Liver (tissue), 9 donors: Measurements from ENCODE around the gene MAST2. TPM values are rescaled to one million over a fixed set of nuclear protein-coding genes. Genes with fewer than 3 reads are reported as not detected.
"Not testable (repeated sequence)": the region's sequence is repeated elsewhere in the genome, so short reads cannot be mapped to it uniquely, and the experiment has no call there.

ENCODE experiments used
- DNase-seq: peaks from one replicate; pipeline ENCODE4 v3.0.0-alpha.2; 2017; ENCODE audit warnings: low spot score
- H3K27ac ChIP-seq, 2 donors: one replicate each; pipeline ENCODE4 v1.7.0; 2013; ENCODE audit warnings: inconsistent platforms in 2 of 2, low read length in 2 of 2, control low read depth in 1 of 2, low read depth in 1 of 2, mild to moderate bottlenecking in 1 of 2
- H3K27me3 ChIP-seq, 4 donors: one replicate each; pipeline versions ENCODE4 v1.6.1 to v1.7.0; 2013; ENCODE audit warnings: low read length in 3 of 4, inconsistent platforms in 1 of 4, mild to moderate bottlenecking in 1 of 4, moderate library complexity in 1 of 4; ENCODE audit not compliant: control insufficient read depth in 4 of 4, insufficient read depth in 4 of 4
- H3K36me3 ChIP-seq, 4 donors: one replicate each; pipeline versions ENCODE4 v1.6.1 to v1.7.0; 2013; ENCODE audit warnings: low read length in 3 of 4, mild to moderate bottlenecking in 3 of 4, low read depth in 1 of 4, moderate library complexity in 1 of 4; ENCODE audit not compliant: control insufficient read depth in 4 of 4, insufficient read depth in 3 of 4
- H3K4me1 ChIP-seq, 4 donors: one replicate each; pipeline versions ENCODE4 v1.6.1 to v1.7.0; 2013; ENCODE audit warnings: low read length in 3 of 4, mild to moderate bottlenecking in 3 of 4, moderate library complexity in 1 of 4; ENCODE audit not compliant: control insufficient read depth in 4 of 4, insufficient read depth in 4 of 4
- H3K4me3 ChIP-seq, 3 donors: one replicate each; pipeline versions ENCODE4 v1.6.1 to v1.7.0; 2013; ENCODE audit warnings: low read length in 3 of 3, control low read depth in 1 of 3, low read depth in 1 of 3, mild to moderate bottlenecking in 1 of 3
- H3K9ac ChIP-seq, 2 donors: one replicate each; pipeline ENCODE4 v1.7.0; 2013; ENCODE audit warnings: low read length in 2 of 2, mild to moderate bottlenecking in 2 of 2, moderate library complexity in 2 of 2, control low read depth in 1 of 2, low read depth in 1 of 2
- H3K9me3 ChIP-seq, 4 donors: one replicate each; pipeline versions ENCODE4 v1.6.1 to v1.7.0; 2013; ENCODE audit warnings: low read length in 3 of 4; ENCODE audit not compliant: control insufficient read depth in 4 of 4
- ATF3 ChIP-seq: IDR thresholded peaks from 2 replicates; pipeline ENCODE4 v1.6.1; 2016; ENCODE audit warnings: antibody characterized with exemption
- CTCF ChIP-seq: fragments of 150-350 bp; IDR thresholded peaks from 2 replicates; pipeline ENCODE4 v1.5.1; 2017; ENCODE audit warnings: improper control_type of control experiment, low read depth, low read length; ENCODE audit not compliant: missing input control
- EGR1 ChIP-seq, 2 donors: IDR thresholded peaks; 2 replicates each; pipeline ENCODE4 v1.6.1; 2016 to 2018; ENCODE audit warnings: antibody characterized with exemption in 2 of 2, low read depth in 2 of 2
- FOXA1 ChIP-seq: IDR thresholded peaks from 2 replicates; pipeline ENCODE4 v1.6.1; 2016; ENCODE audit warnings: antibody characterized with exemption
- FOXA2 ChIP-seq: IDR thresholded peaks from 2 replicates; pipeline ENCODE4 v1.6.1; 2016; ENCODE audit warnings: antibody characterized with exemption
- HNF4A ChIP-seq, 2 donors: conservative IDR thresholded peaks; 2 replicates each; pipeline ENCODE4 v1.6.1; 2016; ENCODE audit warnings: antibody characterized with exemption in 2 of 2, mild to moderate bottlenecking in 2 of 2
- HNF4G ChIP-seq: IDR thresholded peaks from 2 replicates; pipeline ENCODE4 v1.6.1; 2016; ENCODE audit warnings: antibody characterized with exemption
- JUND ChIP-seq, 2 donors: IDR thresholded peaks; 2 replicates each; pipeline ENCODE4 v1.6.1; 2016; ENCODE audit warnings: antibody characterized with exemption in 2 of 2
- MAX ChIP-seq: IDR thresholded peaks from 2 replicates; pipeline ENCODE4 v1.6.1; 2016; ENCODE audit warnings: antibody characterized with exemption
- RAD21 ChIP-seq, 2 donors: IDR thresholded peaks; 2 replicates each; pipeline ENCODE4 v1.6.1; 2016; ENCODE audit warnings: antibody characterized with exemption in 2 of 2, mild to moderate bottlenecking in 2 of 2
- REST ChIP-seq: IDR thresholded peaks from 2 replicates; pipeline ENCODE4 v1.6.1; 2016; ENCODE audit warnings: antibody characterized with exemption, mild to moderate bottlenecking
- RXRA ChIP-seq, 2 donors: IDR thresholded peaks; 2 replicates each; pipeline ENCODE4 v1.6.1; 2017 to 2018; ENCODE audit warnings: antibody characterized with exemption in 2 of 2, mild to moderate bottlenecking in 1 of 2
- WGBS: extraction: QIAGEN DNeasy Blood & Tissue Kit; methylation state at CpG from one replicate; pipeline ENCODE4 v1.1.7; 2013; 5-methylcytosine and 5-hydroxymethylcytosine counted together
- polyA plus RNA-seq, 2 donors: library from polyadenylated mRNA; stranded (reverse) in 1 of 2; unstranded in 1 of 2; fragments of 200-250 nt in 1 of 2; fragments of >200 nt in 1 of 2; fragmentation: Nextera tagmentation in 1 of 2; extraction: Ambion mirVana in 1 of 2; gene quantifications; one replicate each; pipeline versions ENCODE4 v1.2.1 to v1.2.3, GENCODE V29; 2013 to 2015
- total RNA-seq, 2 donors: library from RNA; depleted of rRNA; stranded (reverse); fragments of >200 nt; gene quantifications; one replicate each; pipeline ENCODE4 v1.2.3, GENCODE V29; 2014
- donor health status: healthy.
- donor health status: healthy.
- donor health status: healthy.
- donor health status: healthy.
- donor health status: healthy.

Gene MAST2
- total and polyA plus RNA-seq, 4 donors, result 4.8 to 9.6 (median 5.7) TPM

GRCh38 chr1:45848714-45849113 lies 45.3 kb downstream of the MAST2 start:
- Histone ChIP-seq H3K27me3 (no peaks in the 10 kb centered on the region), H3K36me3 (peaks cover 0 to 2% (median 0%) of the 10 kb centered on the region in 4 donors), H3K4me1 (no peaks in the 10 kb centered on the region), H3K4me3 (no peak overlapping the region), H3K9ac (no peak overlapping the region), H3K9me3 (no peaks in the 10 kb centered on the region), H3K27ac (no peak overlapping the region)
- WGBS, result 96% methylated on average over 2 of the region's 2 CpGs
- no peak for DNase-seq
- TF ChIP-seq EGR1 (IDR thresholded peaks at IDR 0.05; ENCODE audit: low read depth in 2 of 2) (no peak), HNF4A (conservative IDR thresholded peaks at IDR 0.05) (no peak), JUND (IDR thresholded peaks at IDR 0.05) (no peak)

- Histone ChIP-seq H3K9me3 (no peaks in the 10 kb centered on the region), H3K9ac (no peak overlapping the region), H3K4me1 (no peaks in the 10 kb centered on the region), H3K36me3 (peaks cover 0 to 2% (median 0%) of the 10 kb centered on the region in 4 donors), H3K27ac (no peak overlapping the region), H3K27me3 (no peaks in the 10 kb centered on the region), H3K4me3 (no peak overlapping the region)
- TF ChIP-seq HNF4G, result no peak
- TF ChIP-seq FOXA2, result no peak
- no peak for TF ChIP-seq RXRA (IDR thresholded peaks at IDR 0.05)
- 98% methylated on average over 2 of the region's 2 CpGs for WGBS
- no peak for DNase-seq
Observed at GRCh38 chr1:45850017-45850416, 46.6 kb downstream of the MAST2 start.

- no peaks in the 10 kb centered on the region for H3K9me3 ChIP-seq
- TF ChIP-seq ATF3 (no peak), FOXA1 (no peak), RAD21 (IDR thresholded peaks at IDR 0.05) (peak in 1 of 2 donors; percentile 15), FOXA2 (no peak), RXRA (IDR thresholded peaks at IDR 0.05) (no peak)
- no peaks in the 10 kb centered on the region for H3K27me3 ChIP-seq
- H3K4me1 ChIP-seq, result no peaks in the 10 kb centered on the region
- no peak overlapping the region for H3K4me3 ChIP-seq
- WGBS, result 100% methylated on average over 1 of the region's 1 CpG
- DNase-seq, result no peak
- H3K36me3 ChIP-seq, result no peaks in the 10 kb centered on the region
- H3K9ac ChIP-seq, result no peak overlapping the region
- no peak overlapping the region for H3K27ac ChIP-seq
Observed at GRCh38 chr1:45854724-45855123, 51.3 kb downstream of the MAST2 start.

GRCh38 chr1:45857101-45857700 lies 53.8 kb downstream of the MAST2 start:
- Histone ChIP-seq H3K27me3 (no peaks in the 10 kb centered on the region), H3K27ac (no peak overlapping the region), H3K36me3 (no peaks in the 10 kb centered on the region), H3K9ac (no peak overlapping the region), H3K4me3 (no peak overlapping the region), H3K4me1 (no peaks in the 10 kb centered on the region), H3K9me3 (no peaks in the 10 kb centered on the region)
- no peak for DNase-seq
- TF ChIP-seq CTCF (no peak), JUND (IDR thresholded peaks at IDR 0.05) (no peak), FOXA2 (no peak), HNF4G (no peak), MAX (no peak), HNF4A (conservative IDR thresholded peaks at IDR 0.05) (no peak), REST (no peak), EGR1 (IDR thresholded peaks at IDR 0.05; ENCODE audit: low read depth in 2 of 2) (no peak)

- H3K9me3 ChIP-seq, H3K9ac ChIP-seq: not testable (repeated sequence)
Observed at GRCh38 chr1:45857755-45858492, 54.5 kb downstream of the MAST2 start.

More at GRCh38 chr1:45857755-45858492, 54.5 kb downstream of the MAST2 start:
- 98% methylated on average over 6 of the region's 6 CpGs for WGBS
- not testable (repeated sequence) for H3K4me3 ChIP-seq, H3K27me3 ChIP-seq, H3K27ac ChIP-seq, H3K36me3 ChIP-seq, H3K4me1 ChIP-seq, DNase-seq
